Measurements from ENCODE around the gene PQBP1.
"Not testable (repeated sequence)": the region's sequence is repeated elsewhere in the genome, so short reads cannot be mapped to it uniquely, and the experiment has no call there.

PQBP1 gene, protein sequence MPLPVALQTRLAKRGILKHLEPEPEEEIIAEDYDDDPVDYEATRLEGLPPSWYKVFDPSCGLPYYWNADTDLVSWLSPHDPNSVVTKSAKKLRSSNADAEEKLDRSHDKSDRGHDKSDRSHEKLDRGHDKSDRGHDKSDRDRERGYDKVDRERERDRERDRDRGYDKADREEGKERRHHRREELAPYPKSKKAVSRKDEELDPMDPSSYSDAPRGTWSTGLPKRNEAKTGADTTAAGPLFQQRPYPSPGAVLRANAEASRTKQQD

DNA sequence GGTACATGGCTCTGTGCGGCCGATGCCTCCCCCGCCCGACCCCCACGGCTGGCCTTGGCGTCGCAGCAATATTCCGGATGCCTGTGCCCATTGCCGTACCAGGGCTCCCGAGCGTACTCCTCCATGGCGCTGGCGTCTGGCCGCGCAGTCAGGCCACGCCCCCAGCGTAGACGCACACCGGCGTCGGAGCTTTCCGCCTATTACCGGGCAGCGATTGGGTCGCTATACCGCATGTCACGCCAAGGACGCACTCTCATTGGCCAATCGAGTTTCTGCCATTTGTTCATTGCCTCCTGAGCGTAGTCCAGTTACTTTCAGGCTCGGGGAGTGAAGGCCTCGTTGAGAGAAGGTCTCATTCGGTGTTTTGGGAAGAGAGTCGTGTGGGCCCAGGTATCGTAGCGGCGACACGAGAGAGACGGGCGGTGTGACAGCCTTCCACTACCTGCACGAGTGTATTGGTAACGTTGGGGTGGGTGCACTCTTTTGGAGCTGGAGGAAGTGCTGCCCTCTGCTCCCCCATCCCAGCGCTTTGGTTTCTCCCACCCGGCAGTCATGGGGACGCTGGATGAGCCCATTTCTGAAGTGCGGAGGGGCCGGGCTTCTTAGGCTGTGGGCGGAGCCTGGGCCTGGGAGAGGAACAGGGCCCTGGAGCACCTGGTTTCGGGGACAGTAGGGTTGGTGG lies at the start of gene PQBP1, which contains the start of gene TIMM17B:
Gene PQBP1 (plus strand): TSS at position 306 of the 682 bp plus-strand sequence. CDS start 580 bp downstream, outside the sequence.
Gene TIMM17B (minus strand): TSS at position 144 of the 682 bp plus-strand sequence. CDS start 19 bp downstream, at position 125.
- peak; percentile 79 for FAIRE-seq

DNA sequence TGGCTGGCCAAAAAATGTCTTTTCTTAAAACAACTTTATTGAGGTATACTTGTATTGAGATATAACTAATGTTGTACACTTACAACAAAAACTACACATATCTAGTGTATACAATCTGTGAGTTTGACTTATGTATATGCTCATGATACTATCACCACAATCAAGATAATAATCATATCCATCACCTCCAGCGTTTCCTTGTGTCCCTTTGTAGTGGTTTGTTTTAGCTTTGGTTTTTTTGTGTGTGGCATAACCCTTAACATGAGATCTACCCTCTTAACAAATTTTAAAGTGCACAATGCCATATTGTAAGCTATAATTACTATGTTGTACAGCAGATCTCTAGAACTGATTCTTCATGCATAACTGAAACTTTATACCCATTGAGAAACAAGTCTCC lies 48.9 kb upstream of the PQBP1 start:
- FAIRE-seq: no peak

DNA sequence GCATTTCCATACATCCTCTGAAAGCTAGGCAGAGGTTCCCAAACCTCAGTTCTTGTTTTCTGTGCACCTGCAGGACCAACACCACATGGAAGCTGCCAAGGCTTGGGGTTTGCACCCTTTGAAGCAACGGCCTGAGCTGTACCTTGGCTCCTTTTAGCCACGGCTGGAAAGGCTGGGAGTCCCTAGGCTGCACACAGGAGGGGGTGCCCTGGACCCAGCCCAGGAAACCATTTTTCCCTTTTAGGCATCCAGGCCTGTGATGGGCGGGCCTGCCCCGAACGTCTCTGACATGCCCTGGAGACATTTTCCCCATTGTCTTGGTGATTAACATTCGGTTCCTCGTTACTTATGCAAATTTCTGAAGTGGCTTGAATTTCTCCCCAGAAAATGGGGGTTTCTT lies 44.9 kb upstream of the PQBP1 start:
- FAIRE-seq: no peak

DNA sequence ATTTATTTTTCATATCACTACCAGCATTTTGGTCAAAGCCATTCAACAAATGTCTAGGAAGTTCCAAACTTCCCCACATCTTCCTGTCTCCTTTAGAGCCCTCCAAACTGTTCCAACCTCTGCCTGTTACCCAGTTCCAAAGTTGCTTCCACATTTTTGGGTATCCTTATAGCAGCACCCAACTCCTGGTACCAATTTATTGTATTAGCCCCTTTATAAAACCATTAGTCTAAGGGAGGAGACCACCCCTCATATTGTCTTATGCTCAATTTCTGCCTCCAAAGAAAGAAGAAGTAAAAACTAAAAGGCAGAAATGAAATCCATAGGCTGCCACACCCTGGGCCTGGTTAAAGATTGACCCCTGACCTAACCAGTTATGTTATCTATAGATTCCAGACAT lies 44.2 kb upstream of the PQBP1 start:
- FAIRE-seq: not testable (repeated sequence)

DNA sequence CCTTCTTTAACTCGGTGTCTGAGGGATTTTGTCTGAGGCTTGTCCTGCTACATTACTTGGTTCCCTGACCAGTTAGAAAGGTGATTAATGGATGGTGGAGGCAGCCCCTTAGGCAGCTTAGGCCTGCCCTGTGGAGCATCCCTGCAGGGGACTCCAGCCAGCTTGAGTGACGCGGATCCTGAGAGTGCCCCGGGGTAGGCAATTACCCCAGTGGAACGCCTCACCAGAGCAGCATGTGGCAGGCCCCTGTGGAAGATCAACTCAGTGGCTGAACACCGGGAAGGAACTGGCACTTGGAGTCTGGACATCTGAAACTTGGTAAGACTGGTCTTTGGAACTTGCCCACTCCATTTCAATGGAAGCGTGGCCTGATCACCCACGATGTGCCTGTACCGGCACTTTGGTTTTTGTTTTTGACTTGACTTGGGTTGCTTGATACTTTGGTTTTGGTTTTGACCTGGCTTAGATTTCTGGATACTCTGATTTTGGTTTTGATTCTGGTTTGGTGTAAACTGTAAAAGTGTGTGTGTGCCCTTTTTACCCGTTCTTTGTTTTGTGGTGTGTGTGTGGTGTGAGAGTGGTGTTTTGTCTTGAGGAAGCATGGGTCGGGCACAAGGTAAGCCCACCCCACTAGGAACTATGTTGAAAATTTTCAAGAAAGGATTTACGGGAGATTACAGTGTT lies 43.5 kb upstream of the PQBP1 start:
- FAIRE-seq: not testable (repeated sequence)

DNA sequence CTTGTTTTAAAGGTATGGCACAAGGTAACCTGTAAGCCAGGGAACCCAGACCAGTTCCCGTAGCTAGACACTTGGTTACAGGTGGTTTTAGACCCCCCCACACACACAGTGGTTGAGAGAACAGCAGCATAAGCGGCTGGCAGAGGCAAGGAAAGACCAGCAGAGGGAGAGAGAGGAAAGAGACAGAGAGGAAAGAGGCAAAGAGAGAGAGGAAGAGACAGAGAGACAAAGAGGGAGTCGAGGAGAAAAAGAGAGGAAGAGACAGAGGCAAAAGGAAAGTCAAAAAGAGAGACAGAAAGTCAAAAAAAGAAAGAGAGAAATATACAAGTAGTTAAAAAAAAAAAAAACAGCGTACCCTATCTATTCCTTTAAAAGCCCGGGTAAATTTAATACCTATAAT lies 42.8 kb upstream of the PQBP1 start:
- no peak for FAIRE-seq

DNA sequence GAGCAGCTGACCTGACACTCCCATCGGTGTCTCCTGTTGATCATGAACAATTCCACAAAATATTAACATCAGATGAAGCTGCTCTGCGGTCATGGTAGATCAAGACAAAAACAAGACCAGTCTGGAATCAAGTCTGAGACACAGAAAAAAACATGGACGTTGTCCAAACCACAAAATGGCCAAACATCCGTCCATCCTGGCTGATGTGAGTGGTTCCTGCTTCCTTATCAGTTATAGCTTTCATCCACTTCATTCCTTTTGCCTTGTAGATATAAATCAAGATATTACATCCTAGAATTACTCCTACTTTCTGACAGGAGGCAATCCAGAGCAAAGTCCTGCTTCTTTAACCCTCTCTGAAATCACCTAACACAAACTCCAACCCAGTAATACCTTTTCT lies 33.5 kb upstream of the PQBP1 start:
- no peak for FAIRE-seq

DNA sequence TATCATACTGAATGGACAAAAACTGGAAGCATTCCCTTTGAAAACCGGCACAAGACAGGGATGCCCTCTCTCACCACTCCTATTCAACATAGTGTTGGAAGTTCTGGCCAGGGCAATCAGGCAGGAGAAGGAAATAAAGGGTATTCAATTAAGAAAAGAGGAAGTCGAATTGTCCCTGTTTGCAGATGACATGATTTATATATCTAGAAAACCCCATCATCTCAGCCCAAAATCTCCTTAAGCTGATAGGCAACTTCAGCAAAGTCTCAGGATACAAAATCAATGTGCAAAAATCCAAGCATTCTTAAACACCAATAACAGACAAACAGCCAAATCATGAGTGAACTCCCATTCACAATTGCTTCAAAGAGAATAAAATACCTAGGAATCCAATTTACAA lies 25.7 kb upstream of the PQBP1 start:
- FAIRE-seq: not testable (repeated sequence)

DNA sequence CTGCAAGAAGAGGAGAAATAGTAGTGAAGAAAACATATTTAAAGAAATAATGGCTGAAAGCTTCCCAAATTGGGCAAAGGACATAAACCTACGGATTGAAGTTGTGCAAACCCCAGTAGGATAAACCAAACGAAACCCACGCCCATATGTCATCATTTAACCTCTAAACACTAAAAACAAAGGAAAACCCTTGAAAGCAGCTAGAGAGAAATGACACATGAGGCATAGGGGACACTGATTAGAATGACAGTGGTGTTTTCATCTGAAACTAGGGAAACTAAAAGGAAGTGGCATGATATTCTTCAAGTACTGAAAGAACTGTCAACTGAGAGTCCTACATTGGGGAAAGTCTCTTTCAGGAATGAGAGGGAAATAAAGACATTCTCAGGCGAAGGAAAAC lies 20.8 kb upstream of the PQBP1 start:
- not testable (repeated sequence) for FAIRE-seq

DNA sequence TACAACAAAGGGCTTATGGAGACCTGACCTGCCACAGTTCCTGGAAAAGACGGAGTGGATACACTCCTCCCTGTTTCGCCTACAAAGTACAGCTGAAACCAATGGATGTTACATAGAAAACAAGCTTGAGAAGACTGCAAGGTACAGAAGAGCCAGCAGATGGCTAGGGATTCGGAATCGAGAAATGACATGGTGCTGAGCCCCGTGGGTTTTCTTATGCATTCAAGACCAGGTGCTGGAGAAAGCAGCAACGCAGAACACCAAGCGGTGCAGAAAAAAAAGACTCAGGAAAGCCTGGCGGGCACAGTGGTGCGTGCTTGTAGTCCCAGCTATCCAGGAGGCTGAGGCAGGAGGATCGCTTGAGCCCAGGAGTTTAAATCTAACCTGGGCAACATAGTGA lies 14.0 kb upstream of the PQBP1 start:
- no peak for FAIRE-seq

DNA sequence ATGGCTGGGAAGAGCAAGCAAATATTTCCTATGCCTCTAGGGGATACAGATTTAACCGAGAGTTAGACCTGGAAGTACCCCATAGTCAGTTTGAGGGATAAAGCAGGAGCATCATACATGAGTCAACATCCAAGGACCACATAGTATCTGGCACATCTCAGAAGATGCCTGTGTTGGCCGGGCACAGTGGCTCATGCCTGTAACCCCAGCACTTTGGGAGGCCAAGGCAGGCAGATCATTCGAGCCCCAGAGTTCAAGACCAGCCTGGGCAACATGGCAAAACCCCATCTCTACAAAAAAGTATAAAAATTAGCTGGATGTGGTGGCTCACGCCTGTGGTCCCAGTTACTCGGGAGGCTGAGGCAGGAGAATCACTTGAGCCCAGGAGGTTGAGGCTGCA lies 11.1 kb upstream of the PQBP1 start:
- FAIRE-seq: not testable (repeated sequence)

DNA sequence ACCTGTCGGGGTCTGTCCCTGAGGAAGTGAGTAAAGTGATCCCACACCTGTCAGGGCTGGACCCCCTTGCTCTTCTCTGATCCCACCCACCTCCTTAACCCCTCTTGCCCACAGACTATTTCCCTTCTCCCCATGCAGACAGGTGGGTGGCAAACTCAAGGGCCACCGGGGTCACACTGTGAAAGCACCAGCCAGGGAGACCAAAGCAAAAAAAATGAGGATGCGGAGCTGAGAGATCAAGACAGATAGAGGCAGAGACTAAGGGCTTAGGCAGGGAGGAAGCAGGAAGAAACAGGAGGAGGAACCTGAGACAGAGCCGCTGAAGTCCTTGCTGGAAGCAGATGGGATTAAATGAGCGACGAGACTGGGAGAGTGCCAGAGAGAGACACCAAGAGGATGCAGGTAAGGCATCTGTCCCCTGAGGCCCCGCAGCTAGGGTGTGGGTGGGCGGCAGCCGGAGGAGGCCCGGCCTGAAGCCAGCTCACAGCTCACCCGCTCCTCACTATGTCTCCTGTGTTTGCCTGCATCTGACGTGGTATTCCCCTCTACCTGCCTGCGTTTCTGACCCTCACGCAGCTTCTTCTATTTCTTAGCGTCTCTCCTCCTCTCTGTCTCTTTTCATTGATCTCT lies 7.3 kb upstream of the PQBP1 start:
- FAIRE-seq: no peak

DNA sequence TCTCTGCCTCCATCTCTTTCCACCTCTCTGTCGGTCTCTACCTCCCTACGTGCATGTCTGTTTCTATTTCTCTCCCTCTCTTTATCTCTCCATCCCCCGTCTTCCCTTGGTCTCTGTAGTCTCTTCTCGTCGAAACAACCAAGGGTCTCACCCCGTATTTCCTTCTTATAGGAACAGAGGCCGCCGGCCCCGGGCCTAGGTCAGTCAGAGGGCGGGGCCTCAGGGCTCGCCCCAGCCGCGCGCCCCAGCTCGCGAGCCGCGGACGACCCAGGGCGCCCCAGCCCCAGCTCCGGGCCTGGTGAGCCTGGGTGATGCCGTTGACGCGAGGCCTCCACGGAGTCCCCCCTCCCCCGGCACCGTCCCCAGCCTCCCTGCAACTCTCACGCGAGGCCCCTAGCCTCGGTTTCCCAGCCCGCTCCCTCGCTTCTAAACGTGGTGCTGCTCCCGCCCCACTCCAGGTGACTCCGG lies 6.8 kb upstream of the PQBP1 start:
- no peak for FAIRE-seq

DNA sequence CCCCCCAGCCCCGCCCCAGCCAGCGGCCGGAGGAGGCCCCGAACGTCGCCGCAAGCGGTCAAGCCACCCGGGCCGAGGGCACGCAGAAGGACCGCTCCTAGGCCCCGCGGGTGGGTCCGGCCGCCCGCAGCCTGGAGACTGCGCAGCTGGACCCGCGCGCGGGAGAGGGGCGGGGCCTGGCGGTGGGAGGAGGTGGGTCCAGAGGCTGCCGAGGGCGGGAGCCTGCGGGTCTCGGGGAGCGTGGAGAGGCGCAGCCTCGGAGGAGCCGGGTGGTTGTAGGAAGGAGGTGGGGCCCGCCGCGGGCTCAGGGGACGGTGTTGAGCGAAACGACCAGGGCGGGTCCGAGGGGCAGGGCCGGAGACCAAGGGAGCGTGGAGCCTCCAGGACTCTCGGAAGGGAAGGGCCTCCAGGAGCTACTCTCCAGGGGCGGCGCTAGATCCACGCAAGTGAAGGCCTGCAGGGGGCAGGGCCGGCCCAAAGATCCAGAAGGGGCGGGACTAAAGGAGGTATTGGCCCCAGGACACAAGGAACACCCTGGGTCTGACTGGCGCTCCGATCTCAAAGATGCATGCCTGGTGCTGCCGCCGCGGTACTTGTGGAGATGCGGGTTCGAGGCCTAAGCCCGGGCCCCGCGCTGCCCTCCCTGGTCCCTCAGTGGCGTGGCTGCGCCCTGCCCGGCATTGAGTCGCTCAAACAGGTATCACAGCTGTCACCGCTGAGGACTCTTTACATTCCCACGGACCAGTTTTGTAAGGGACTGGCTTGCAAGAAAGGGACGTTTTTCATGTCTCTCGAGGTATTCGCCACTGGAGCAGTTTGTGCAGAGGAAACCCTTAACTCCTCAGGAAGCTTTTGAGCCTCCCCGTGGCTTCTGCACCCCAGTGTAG lies 6.1 kb upstream of the PQBP1 start:
- no peak for FAIRE-seq

DNA sequence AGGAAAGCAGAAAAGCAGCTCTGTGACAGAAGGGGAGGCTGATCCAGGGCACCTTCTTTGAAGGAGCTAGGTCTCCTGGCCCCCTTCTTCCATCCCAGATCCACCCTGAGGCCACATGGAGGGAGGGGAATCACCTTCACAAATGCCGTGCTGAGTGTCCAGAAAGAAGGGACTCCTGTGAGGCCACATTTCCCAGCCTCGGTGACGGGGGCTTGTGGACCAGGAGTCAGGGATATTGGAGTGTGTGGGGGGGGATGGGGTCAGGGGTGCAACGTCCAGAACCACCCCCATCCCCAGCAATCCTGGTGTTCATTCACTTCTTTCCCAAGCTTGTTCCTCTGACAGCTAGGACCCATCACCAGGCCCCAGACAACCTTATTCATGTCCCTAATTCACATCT lies 4.8 kb upstream of the PQBP1 start:
- FAIRE-seq: no peak

DNA sequence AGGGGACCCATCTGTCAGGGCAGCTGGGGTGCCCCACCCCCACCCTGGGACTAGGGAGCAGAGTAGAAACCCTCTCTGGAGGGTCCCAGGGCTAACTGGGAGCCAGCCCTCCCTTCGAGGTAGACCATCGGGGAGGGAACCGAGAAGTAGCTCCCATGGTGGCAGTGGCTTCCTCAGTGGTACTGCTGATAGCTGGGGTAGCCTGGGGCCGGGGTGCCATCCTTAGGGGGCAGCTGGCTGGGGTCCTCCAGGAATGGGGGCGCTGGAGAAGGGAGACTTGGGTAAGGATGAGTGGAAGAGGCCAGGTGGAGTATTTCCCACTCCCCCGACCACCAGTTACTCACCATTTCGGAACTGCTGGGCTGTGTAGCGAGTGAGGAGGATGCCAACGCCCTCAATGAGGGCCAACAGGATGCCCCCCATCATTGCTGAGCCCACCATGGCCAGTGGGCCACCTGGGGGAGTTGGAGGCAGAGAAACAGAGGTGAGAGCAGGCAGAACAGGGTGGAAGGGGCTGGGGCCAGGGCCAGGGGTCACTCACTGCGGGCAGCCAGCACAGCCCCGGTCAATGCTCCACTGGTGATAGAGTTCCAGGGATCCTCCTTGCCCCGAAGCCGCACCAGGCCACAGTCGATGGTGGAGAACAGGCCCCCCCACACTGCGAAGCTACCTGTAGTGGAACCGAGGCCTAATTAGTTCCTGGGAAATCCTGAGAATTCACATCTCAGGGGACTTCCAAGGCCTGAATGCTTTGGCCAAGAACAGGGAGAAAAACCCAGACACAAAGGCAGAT lies 4.0 kb upstream of the PQBP1 start:
- FAIRE-seq: no peak

DNA sequence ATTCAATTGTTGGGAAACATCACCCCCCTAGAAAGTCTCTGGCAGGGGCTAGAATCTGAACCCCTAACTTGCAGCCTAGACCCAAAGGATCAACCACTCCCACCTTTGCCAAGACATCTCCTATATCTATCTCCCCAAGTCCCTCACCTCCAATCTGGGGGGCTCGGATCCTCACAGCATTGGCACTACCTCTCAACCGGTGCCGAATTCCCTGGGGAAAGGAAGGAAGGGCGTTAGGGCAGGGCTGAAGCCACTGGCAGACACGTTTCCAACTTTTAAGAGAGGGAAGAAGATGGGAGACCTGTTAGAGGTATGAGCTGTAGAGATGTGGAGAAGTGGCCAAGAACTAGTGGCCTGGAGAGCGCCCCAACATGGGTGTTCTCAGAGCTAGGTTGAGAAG lies 2.8 kb upstream of the PQBP1 start:
- FAIRE-seq: no peak

DNA sequence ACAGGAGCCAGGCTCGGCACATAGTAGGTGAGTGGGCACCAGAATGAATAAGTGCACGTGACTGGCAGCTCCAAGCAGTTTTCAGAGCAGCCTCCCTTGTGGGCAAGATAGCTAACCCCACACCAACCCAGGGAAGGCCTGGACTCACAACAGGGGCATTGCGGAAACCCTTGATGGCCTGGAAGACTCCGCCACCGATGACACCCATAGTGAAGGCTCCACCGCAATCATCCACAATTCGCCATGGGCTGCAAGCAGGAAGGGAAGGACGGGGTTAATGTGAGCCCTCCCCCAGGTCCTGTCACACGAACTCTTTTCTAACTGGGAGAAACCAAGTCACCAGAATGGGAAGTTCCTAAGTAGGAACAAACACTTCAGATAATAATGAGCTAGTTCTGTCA lies 1.1 kb upstream of the PQBP1 start:
- no peak for FAIRE-seq

DNA sequence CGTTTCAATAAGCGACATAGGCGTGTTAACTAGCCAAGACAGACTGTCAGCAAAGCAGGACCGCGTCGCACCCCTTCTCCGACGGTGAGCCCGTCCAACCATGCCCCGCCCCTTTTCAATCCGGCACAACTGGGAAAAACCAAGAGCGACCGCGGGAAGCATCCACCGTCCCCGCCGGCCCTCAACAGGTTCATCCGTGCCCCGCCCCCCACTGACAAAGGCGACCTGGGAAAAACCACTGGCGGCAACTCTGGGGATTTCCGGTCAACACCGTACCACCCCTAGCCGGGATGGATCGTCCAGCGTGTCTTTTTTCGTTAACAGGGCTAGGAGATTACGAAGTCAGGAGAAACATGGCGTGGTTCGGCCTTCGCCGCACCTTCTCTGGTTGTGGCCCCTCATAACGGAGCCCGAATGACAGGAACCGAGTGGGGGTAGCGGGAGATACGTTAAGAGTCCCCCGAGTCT lies 539 bp upstream of the PQBP1 start:
- no peak for FAIRE-seq

DNA sequence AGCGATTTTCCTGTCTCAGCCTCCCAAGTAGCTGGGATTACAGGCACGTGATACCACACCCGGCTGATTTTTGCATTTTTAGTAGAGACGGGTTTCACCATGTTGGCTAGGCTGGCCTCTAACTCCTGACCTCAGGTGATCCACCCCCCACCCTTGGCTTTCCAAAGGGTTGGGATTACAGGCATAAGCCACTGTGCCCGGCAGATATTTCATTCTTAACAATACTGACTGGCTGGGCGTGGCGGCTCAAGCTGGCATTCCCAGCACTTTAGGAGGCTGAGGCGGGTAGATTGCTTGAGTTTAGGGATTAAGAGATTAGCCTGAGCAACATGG lies 1.3 kb downstream of the PQBP1 start:
- no peak for FAIRE-seq

DNA sequence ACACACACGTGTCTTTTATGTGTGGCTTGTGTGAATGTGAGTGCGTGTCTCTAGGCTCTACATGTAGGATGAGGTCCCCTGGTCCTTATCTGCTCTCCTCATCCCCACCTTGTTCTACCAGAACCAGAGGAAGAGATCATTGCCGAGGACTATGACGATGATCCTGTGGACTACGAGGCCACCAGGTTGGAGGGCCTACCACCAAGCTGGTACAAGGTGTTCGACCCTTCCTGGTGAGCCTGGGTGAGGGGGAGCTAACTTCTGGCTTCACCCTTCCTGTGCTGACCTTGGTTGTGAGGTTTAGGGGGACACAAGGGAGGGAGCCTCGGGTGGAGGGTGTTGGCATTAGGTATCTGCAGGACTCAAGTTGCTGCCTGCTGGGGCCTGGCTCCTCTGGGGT lies 3.3 kb downstream of the PQBP1 start:
- no peak for FAIRE-seq

DNA sequence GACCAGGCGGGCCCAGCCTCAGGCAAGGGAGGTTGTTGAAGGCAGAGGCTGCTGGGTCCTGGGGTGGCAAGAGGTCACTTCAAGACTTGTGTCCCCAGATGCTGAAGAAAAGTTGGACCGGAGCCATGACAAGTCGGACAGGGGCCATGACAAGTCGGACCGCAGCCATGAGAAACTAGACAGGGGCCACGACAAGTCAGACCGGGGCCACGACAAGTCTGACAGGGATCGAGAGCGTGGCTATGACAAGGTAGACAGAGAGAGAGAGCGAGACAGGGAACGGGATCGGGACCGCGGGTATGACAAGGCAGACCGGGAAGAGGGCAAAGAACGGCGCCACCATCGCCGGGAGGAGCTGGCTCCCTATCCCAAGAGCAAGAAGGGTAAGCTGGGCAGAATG lies 4.4 kb downstream of the PQBP1 start:
- no peak for FAIRE-seq

Data from TTC549 (cell line).